Breast epithelium (tissue), 3 donors: ENCODE data around the gene ACAP2.

Source experiments
- CTCF ChIP-seq, 3 donors: fragments of 450-650 bp; IDR thresholded peaks; one replicate each; pipeline ENCODE4 v1.5.1; 2016 to 2017; ENCODE audit warnings: antibody characterized with exemption in 3 of 3, mild to moderate bottlenecking in 3 of 3, moderate library complexity in 3 of 3
- POLR2A ChIP-seq: fragments of 450-650 bp; IDR thresholded peaks from one replicate; pipeline ENCODE4 v1.6.1; 2016; ENCODE audit warnings: antibody characterized with exemption, mild to moderate bottlenecking, moderate library complexity

GRCh38 chr3:195297446-195297845 is 145.4 kb downstream of the ACAP2 start:
- TF ChIP-seq CTCF (IDR thresholded peaks at IDR 0.05) = no peak
- TF ChIP-seq POLR2A = no peak
